Activated CD4-positive, CD25-positive, alpha-beta regulatory T cell treated with anti-CD3 and anti-CD28 coated beads, Interleukin-2, amount 50 U/mL, for 16 hours (primary cell): ENCODE measurements around the gene ZBTB20.
"Not testable (repeated sequence)": the region's sequence is repeated elsewhere in the genome, so short reads cannot be mapped to it uniquely, and the experiment has no call there.

ENCODE experiments used
- DNase-seq: peaks from one replicate; pipeline ENCODE4 v3.0.0-alpha.2; 2020; ENCODE audit warnings: low read depth, low spot score

ZBTB20 gene

DNA sequence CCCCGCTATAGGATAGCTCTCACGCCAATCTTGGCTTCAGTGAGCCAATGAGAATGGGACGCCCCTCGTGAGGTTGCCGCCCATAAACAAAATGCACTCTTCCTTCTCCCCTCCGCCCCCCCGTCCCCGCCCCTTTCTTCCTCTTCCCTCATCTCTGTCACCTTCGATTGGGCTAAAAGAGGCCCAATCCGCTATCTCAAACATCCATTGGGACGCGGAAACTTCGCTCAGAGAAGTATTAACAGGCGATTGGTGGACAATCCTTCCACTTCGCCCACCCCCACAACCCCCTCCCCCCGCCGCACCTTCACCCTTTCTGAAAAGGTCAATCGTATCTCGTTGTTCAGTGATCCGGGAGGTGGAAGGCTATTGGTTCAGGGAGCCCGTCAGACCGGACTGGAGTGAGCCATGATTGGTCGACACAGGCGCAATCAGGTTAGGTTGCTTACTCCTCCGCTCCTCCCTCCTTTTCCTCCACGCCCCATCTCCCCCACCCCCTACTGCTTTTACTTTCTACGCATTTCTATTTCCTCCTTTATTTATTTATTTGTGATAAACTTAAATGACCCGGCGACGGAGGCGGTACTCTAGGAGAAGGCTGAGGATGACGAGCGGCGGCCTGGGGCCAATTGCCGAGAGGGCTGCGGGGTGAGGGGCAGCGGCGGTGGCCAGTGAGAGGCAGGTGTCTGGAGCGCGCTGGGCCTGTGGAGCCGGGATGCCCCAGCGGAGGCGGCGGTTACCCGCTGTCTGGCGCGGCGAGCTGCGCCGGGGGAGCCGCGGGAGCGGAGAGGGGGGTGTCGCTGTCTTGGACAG lies 447 bp upstream of the ZBTB20 start:
- peak; percentile 96 for DNase-seq

DNA sequence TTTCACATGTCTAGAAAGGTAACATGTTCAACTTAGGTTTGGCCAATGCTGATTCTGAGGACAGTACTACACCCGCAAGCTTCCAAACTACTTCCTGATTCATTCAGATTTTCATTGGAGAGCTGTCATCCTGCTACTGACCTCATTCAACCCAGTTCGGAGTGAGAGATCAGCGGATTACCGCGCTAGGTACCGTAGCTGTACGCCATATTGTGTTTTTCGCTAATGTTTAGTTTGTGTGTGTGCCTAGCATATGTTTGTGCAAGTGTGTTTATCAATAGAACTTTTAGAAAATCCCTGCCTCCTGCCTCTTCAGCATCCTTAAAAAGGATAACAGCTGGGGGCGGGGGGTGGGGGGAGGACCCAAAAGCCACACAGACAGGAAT lies 1.1 kb downstream of the ZBTB20 start:
- no peak for DNase-seq

DNA sequence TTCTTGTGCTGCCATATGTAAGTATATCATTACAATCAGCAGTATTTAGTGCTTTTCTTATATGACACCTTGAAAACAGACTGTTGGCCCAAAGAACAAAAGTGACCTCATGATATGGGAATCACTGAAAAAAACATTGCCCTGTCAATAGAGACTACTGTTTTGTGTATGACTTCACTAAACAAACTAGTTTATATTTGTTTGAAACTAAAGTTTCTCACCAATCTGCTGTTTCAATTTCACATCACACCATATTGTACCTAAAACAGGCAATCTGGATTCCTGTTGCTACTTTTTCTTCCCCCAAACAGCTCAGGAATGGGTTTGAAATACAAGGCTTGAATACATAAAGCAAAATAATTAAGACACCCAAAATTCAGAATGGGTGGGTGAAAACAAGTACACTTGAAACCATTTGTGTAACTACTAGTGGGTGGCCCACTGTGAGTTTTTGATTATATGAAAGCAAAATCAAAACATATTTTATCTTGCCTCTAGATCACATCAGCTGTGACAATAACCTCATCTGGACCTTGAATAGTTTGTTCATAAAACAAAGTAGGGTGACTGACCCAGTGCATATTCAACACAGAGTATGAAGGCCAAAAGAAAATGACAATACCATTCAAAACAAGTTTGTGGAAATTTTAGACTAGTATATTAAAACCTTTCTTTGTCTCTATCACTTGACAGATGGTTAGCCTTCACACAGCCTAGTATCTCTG lies 5.9 kb downstream of the ZBTB20 start:
- no peak for DNase-seq

DNA sequence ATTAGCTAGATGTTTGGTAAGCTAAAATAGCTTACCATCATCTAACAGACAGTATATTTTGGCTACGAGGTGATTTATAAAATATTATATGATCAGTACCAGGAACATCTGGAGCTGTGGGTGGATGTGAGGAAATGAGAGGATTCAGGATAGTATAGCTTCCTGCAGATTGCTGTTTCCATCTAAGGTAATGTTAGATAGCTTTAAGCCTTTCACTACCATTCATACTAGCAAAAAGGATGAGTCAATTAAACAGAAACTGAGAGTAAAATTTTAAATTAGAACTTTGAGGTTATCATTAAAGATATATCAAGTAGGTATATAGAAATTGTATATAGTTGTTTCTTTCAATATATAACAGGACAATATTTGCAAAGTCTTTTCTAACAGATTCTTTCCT lies 8.0 kb downstream of the ZBTB20 start:
- no peak for DNase-seq

DNA sequence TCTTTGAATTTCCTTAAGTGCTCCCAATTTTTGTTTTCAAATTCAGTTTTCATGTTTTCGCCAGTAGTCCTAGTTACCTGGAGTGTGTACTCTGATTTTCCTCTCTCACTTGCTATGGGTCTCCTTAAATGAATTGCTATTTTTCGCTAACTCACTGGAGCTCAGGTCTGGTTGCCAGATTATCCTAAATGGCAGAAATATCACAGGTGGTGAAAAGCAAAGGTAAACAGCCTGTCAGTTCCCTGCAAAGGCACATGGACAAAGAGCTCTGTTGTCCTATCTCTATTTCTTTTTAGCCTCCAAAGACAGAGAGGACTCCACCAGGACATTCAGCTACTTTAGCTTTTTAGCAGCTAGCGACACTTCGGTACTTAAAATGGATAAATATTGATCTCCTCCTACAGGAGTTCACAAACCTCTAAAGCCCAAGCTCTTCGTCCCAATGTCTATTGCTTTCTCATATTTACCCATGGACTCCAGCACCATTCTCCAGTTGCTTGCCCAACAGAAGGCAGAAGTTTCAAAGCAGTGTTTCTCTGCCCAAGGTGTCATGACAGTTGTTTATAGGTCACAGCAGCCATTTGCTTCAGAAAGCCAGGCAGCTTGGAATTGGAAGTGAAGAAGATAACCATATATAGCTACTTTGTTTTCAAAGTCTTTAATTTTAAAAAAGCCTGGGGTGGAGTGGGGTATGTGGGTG lies 12.3 kb downstream of the ZBTB20 start:
- no peak for DNase-seq

DNA sequence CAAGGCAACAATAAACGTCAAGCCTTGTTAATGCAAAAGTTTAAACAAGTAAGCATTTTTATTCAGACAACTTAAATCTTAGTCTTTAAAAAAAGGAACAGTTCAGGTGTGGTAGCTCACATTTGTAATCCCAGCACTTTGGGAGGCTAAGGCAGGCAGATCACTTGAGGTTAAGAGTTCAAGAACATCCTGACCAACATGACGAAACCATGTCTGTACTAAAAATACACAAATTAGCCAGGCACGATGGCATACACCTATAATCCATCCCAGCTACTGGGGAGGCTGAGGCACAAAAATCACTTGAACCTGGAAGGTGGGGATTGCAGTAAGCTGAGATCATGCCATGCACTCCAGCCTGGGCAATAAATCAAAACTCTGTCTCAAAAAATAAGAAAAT lies 19.9 kb downstream of the ZBTB20 start:
- no peak for DNase-seq

DNA sequence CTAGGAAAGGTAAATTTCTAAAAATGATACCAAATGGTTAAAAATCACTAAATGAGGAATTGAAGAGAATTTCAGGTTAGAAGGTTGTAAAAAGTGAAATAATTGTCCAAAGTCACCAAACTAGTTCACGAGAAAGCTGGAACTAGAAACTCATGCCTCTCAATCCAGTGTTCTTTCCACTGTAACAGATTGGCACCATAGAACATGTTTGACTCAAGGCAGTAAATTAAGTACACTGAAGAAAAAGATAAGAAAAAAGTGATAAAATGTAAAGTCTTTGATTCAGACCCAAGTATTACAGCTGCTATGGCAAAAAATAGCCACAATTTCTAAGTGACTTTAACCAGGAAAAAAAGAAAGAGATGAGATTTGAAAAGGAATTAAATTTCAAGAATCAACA lies 26.5 kb downstream of the ZBTB20 start:
- DNase-seq = no peak

DNA sequence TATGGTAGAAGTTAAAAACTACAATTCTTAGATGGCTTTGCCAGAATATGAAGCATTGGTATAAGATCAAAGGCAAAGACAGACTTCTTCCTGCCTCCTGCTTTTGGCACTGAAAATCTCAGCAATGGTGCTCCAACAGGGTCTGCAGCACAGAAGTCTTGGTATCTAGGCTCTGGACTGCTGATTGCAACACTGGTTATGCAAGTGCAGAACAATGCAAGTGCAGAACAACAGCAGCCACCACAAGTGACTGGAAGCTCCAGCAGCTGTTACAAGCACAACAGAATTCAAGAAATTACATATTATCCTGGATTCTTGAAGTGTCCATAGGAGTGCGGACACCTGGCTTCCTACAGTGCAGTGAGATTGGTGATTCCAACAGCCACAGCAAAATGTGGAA lies 33.7 kb downstream of the ZBTB20 start:
- no peak for DNase-seq

DNA sequence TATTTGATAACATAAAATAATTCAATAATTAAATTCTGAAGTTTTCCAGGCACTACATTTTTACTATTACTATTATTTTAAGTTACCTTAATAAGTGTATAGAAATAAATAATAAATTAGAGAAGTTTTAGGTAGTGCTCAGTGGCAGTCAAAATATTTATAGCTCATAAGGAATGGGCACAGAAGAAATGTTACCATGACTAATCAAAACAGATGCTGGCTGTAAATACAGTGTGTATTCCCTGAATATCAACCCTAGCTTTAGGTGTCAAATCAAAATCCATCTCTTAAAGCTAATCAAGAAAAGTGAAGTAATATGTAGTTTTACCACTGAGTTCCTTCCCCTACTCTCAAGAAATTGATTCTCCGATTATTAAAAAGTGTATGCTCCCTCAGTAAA lies 35.5 kb downstream of the ZBTB20 start:
- no peak for DNase-seq

DNA sequence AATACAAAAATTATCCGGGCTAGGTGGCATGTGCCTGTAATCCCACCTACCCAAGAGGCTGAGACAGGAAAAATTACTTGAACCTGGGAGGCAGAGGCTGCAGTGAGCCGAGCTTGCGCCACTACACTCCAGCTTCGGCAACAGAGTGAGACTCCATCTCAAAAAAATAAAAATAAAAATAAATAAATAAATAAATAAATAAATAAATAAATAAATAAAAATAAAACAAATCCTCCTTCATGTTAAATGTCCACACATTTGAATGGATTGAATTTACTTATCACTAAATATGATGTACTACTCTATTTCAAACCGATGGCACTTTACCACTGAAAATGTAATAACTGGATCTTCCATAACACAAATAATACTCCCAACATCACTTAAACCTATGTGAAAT lies 36.3 kb downstream of the ZBTB20 start:
- no peak for DNase-seq

DNA sequence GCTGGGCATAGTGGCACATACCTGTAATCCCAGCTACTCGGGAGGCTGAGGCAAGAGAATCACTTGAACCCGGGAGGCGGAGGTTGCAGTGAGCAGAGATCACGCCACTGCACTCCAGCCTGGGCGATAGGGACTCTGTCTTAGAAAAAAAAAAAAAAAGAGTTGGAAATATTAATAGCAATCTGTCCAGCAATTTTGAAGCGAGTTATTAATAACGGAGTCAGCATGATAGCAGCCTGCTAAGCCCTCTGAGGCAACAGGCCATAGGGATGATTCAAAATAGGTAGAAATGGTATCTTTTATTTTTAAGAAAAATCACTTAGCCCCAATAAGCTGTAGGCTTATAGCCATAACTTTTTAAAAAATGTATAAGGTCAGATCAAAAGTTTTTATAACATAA lies 37.0 kb downstream of the ZBTB20 start:
- not testable (repeated sequence) for DNase-seq

DNA sequence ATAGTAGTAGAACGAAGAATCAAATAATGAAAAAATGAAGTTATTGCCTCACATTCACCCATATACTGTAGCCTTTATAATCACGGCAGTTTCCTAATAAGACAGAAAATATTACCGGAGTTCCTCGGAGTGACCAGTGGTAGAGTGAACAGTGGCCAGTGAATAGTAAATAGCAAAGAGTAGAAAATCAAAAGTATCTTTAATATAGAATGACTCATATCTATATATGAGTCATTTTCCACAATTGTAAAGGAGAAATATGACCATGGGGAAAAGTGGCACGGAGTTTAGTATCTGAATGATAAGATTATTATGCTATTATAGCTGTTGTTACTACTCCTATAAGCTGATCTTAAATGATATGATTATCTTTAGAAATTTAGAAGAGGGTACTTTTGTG lies 38.5 kb downstream of the ZBTB20 start:
- DNase-seq = no peak

DNA sequence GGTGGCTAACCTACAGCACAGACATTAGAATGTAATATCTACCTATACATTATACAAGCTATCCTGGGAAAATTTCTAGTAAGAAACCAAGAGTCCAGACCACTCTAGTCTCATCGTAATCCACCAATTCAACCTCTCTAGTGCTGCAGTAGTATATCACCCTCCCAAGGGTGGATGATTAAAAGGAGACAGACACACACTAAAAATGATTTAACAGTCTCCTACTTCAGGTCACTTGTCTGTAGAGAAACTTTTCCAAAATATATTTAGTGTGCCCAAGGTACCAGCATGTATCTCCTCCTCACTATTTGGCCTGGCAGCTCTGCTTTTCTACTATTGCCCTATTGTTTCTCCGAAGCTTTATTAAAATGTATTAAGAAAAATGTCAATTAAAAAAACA lies 45.0 kb downstream of the ZBTB20 start:
- no peak for DNase-seq

DNA sequence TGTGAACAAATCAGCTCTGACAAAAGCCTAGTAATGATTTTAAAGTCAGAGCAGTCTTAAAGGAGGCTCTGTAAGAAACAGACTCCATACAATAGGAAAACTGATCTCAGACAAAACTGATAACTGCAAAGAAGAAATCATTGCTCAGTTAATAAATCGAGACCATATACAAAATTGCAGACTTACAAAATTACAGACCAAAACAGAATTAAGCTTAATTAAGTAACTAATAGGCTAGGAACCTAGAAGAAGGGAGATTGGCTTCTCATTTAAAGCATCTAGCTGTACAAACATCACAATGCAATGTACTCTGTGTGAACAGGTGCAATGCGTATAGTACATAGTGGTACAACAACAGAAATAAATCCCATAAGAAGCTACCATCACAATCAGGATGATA lies 46.3 kb downstream of the ZBTB20 start:
- no peak for DNase-seq

DNA sequence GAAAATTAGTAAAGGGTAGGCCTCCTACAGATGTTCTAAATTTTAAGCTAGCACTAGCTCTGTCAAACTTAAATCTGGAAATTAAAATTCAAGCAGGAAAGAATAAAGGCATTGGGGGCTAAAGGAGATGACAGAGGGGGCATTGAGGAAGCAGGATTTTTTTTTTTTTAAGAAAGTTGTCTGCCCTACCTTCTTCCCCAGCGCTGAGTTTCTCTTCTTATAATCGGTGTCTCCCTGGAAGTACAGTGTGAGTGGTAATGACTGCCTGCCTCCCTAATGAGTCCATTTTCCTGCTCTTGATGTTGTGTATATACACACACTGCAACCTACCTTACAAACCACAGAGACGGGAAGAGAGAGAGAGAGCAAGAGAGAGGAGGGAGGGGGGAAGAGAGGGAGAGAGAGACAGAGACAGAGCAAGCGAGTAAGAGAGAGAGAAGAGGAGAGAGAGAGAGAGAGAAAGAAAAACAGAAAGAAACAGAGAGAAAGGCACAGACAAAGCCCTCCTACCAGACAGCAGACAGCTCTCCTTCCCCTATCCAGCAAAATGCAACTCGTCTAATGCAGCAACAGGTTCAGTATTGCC lies 47.0 kb downstream of the ZBTB20 start:
- DNase-seq = no peak

DNA sequence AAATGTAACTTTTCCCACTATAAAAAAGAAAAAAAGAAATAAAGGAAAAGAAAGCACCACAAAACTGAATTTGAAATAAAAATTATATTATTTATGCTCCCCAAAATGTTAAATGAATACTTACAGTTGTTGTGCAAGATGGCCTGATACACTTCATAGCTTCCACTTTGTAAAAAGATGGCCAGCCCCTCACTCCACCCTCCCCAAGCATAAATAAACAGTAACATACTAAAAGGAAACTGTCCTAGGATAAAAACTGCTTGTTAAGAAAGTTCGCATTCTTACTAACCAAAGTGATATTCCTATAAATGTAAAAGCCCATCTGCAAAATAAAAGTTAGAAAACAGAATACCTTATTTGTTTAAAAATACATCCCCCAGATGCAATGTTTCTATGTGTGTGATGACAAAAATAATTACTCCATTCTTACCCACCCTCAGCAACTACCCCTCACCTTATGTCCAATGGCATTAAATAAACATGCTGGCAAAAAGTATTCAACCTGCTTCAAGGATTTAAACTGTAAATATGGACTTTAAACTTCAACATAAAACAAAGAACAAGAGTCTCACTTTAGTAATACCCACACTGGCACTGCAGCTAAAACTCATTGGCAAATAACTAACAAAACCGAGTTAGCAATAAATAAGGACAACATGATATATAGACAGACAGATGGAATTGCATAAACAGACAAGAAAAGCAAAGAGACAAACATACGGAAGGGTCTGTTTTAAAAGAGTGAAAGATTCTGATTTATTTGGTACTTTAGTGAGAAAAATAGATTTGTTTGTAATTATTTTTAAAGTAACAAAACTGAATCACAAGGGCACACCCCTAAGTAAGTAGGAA lies 47.7 kb downstream of the ZBTB20 start:
- no peak for DNase-seq

DNA sequence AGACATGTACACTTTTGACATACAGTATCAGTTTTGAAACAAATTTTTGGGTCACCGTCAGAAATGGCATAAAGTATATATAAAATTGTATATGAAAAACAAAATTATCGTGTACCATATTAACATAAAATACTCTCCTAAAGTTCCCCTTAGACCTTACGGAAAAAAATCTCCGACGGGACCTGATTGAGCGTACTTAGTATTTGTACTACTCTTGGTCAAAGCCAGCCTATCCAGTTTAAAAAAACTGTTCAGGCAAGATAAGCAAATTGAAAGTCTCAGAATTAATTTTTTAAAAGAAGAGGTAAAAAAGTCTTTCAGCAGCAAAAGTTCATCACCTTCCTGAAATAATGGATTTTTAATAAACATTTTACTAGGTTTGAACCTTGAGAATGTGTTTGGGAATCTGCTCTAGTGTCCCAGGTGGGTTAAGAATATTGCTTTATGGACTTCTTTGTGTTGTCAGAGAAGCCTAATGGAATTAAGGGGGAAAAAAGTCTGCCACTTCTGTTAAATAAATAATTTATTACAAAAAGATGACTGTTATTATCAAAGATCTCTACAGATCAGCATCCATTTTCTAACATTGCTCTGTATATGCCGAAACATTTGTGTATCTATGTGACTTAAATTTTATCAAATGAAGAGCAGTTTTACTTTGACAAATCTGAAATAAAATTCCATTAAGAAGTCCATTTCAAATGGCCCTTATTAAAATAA lies 48.6 kb downstream of the ZBTB20 start:
- no peak for DNase-seq

DNA sequence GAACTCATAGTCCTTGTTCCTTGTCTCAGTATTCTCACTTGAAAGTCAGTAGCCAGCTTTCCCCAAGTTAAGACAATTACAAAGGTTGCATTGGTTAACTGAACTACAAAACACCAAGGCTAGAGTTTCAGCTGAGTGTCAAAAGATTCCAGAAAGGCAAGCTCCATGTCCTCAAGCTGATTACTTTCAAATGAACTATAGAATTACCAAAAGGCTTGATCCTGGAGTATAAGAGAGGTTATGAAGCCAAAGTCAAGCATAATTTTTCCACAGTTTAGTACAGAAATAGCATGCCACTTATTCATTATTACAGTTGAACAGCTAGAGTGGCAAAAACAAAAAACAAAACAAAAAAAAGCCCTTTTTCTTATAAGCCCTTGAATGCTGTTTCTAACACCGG lies 51.9 kb downstream of the ZBTB20 start:
- DNase-seq = no peak

DNA sequence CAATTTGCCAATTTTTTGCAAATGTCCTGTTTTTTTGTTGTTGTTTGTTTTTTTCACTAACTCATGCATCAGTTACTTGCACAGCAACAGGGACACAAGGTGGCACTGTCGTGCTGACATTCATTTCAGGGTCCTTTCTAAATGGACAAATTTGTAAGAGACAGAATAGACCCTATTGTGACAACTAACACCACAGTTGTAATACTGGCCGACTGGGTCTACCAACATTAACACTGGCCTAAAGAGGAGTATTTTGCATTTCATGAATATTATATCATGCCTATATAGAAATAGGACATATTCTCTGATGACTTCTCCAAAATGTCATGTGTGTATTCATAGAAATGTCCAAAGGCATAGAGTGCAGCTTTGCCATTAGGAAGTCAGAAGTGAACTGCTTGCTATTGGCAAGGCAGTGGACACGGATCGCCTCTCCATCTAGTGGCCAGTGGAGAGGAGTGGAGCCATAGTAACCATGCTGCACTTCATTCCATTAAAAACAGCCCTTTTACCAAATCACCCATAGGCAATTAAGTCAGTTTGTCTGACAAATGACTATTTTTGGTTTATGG lies 54.8 kb downstream of the ZBTB20 start:
- peak; percentile 13 for DNase-seq

DNA sequence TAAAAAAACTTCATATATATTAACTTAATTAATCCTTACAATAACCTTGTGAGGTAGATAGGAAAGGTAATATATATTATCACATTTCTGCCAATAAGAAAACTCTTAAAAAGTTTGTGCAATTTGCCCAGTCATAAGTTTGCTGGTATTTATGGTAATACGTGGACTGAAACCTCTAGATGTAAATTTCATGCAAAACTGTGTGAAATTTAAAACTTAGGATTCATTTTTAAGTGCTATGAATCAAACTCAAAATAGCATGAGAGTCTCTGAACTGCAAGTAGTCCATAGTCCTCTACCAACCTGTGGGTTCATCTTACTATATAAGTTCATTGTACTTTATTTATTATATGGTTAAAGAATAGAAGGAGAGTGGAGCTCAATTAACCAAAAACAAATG lies 56.4 kb downstream of the ZBTB20 start:
- no peak for DNase-seq
